GM12891 (cell line): ENCODE data around the gene TFCP2L1.

ENCODE experiments used
- PAX5 ChIP-seq: IDR thresholded peaks from 2 replicates; pipeline ENCODE4 v1.6.1; 2011; ENCODE audit warnings: low read length, moderate library complexity, mild to moderate bottlenecking; ENCODE audit not compliant: insufficient read depth, severe bottlenecking
- POLR2A ChIP-seq: IDR thresholded peaks from 2 replicates; pipeline ENCODE4 v1.6.1; 2011; ENCODE audit warnings: low read depth, low read length, control low read depth
- POLR2AphosphoS5 ChIP-seq: IDR thresholded peaks from 2 replicates; pipeline ENCODE4 v1.6.1; 2011; ENCODE audit warnings: low read depth, low read length, control low read depth
- POU2F2 ChIP-seq: IDR thresholded peaks from 2 replicates; pipeline ENCODE4 v1.6.1; 2011; ENCODE audit warnings: low read depth, mild to moderate bottlenecking, control low read depth, low read length, moderate library complexity
- SPI1 ChIP-seq: IDR thresholded peaks from 2 replicates; pipeline ENCODE4 v1.6.1; 2011; ENCODE audit warnings: low read depth, low read length, control low read depth
- TAF1 ChIP-seq: IDR thresholded peaks from 2 replicates; pipeline ENCODE4 v1.6.1; 2011; ENCODE audit warnings: low read depth, low read length, control low read depth

GRCh38 chr2:121242976-121243375 lies 42.0 kb downstream of the TFCP2L1 start:
- TF ChIP-seq POLR2A (no peak), POLR2AphosphoS5 (no peak), PAX5 (no peak), TAF1 (no peak), SPI1 (no peak), POU2F2 (no peak)
